ENCODE data around the gene TPM3. TPM values are rescaled to one million over a fixed set of nuclear protein-coding genes. Genes with fewer than 3 reads are reported as not detected.
"Not testable (repeated sequence)": the region's sequence is repeated elsewhere in the genome, so short reads cannot be mapped to it uniquely, and the experiment has no call there.

Gene TPM3
- polyA plus RNA-seq, 2 of the 4 experiments (the other 2 are of a cell fraction), result 510 to 618 TPM

DNA sequence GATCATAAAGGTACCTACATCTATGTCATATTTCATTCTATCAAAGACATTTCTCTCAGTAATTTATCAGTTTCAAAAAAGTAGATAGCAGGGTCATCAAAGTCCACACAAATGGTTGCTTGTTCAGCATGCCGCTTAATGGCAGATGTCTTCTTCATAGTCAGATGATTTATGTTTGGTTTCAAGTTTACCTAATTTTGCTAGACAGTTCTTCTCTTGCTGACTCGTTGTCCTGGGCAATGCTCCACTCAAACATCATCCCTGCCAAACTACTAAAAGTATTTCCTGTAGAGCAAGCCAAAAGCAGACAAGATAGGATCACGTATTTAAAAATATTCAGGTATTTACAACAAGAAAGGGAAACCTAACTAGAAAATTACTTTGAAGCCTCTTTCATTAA is 50.7 kb downstream of the TPM3 start:
- POLR2A ChIA-PET, result no interaction called here
- 59% methylated on average over 3 of the region's 3 CpGs for WGBS (ENCODE audit: missing lambda C conversion rate)

GRCh38 chr1:154137888-154138287 is 54.0 kb downstream of the TPM3 start:
- FAIRE-seq (no peak), DNase-seq (ENCODE audit: low read depth in 1 of 2, low spot score in 1 of 2) (no peak), ATAC-seq (no peak)
- ChIA-PET POLR2A (no interaction called here), CTCF (interaction anchor here (0.6 kb wide), 1 partner anchor 151 kb away, joined by 3 read pairs; no protein-coding TSS in a partner anchor)
- H3K4me3 ChIP-seq, result no peak overlapping the region
- no peak overlapping the region for H3K27ac ChIP-seq
- TF ChIP-seq POLR2AphosphoS2 (conservative IDR thresholded peaks at IDR 0.05; ENCODE audit: low read length), result no peak
- no peak for TF ChIP-seq JUN (IDR thresholded peaks at IDR 0.05)
- no peak for TF ChIP-seq HOXA7 (CRISPR knock-in tag; IDR thresholded peaks at IDR 0.05)
- TF ChIP-seq SMC3 (IDR thresholded peaks at IDR 0.05), result no peak
- no peak for TF ChIP-seq ZFP36 (IDR thresholded peaks at IDR 0.05; ENCODE audit: borderline replicate concordance, partially characterized antibody)
- TF ChIP-seq JUNB (IDR thresholded peaks at IDR 0.05), result no peak
- TF ChIP-seq RARB (CRISPR knock-in tag; IDR thresholded peaks at IDR 0.05), result no peak
- no peaks in the 10 kb centered on the region for H3K4me1 ChIP-seq
- WGBS (ENCODE audit: missing lambda C conversion rate), result 76% methylated on average over 3 of the region's 3 CpGs
- no peaks in the 10 kb centered on the region for H3K9me3 ChIP-seq
- no peak overlapping the region for H3K4me2 ChIP-seq

More for the DNA sequence above, 50.7 kb downstream of the TPM3 start:
- CTCF ChIA-PET, result interaction anchor here (0.6 kb wide), 2 partner anchors 25 to 609 kb away, joined by 3 read pairs; no protein-coding TSS in a partner anchor
- FAIRE-seq (no peak), ATAC-seq (no peak), DNase-seq (ENCODE audit: low read depth in 1 of 2, low spot score in 1 of 2) (no peak)
- Histone ChIP-seq H3K27ac (no peak overlapping the region), H3K4me2 (no peak overlapping the region), H3K4me1 (no peaks in the 10 kb centered on the region), H3K4me3 (no peak overlapping the region), H3K9me3 (no peaks in the 10 kb centered on the region)
- TF ChIP-seq NFE2L2 (conservative IDR thresholded peaks at IDR 0.05; ENCODE audit: low read length) (no peak), POLR2AphosphoS2 (conservative IDR thresholded peaks at IDR 0.05; ENCODE audit: low read length) (no peak)

DNA sequence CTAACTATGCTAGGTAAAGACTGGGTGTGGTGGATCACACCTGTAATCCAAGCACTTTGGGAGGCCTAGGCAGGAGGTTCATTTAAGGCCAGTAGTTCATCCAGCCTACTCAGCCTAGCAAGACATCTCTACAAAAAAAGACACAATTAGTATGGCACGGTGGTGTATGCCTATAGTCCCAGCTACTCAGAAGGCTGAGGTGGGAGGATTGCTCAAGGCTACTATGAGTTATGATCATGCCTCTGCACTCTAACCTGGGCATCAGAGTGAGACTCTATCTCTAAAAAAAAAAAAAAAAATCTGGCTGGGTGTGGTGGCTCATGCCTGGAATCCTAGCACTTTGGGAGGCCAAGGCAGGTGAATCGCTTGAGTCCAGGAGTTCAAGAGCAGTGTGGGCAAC is 58.6 kb downstream of the TPM3 start:
- ATAC-seq (no peak), DNase-seq (ENCODE audit: low read depth in 1 of 2, low spot score in 1 of 2) (no peak), FAIRE-seq (no peak)
- CTCF ChIA-PET, result interaction anchor here (0.9 kb wide), 1 partner anchor 11 kb away, joined by 4 read pairs; no protein-coding TSS in a partner anchor
- Histone ChIP-seq H3K4me1 (peaks cover 8% of the 10 kb centered on the region; the same call in 1 of the 3 replicates), H3K4me3 (no peak overlapping the region), H3K4me2 (no peak overlapping the region), H3K27ac (no peak overlapping the region), H3K9me3 (no peaks in the 10 kb centered on the region)
- no peak for TF ChIP-seq HEYL (CRISPR knock-in tag; IDR thresholded peaks at IDR 0.05)
- 94% methylated on average over 2 of the region's 2 CpGs for WGBS (ENCODE audit: missing lambda C conversion rate)
- POLR2A ChIA-PET, result no interaction called here

DNA sequence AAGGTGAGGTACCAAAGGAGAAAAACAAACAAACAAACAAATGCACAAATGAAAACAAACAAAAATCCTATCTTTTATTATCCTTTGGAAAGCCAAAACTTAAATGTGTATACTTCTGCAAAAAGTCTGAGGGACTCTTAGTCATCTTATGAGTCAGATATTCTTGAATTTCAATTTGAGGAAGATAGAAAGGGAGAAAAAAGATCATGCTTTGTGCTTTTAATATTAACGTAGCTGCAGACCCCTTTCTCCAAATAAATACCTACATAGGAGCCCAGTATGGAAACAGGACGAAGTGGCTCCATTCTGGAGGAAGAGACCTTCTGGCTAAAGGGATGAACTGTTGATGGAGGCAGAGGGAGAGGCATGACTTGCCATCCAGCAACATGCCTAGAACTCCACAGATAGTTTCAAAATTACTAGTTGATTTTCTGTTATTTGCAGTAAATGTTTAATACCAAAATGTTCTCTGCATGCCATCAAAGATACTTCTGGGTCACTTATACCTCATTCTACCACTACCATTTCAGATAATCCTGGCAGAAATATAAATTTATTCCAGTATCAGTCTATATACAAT is 62.4 kb downstream of the TPM3 start:
- no peak for TF ChIP-seq SREBF2 (IDR thresholded peaks at IDR 0.05)
- TF ChIP-seq CEBPB (IDR thresholded peaks at IDR 0.05), result no peak
- no peak for TF ChIP-seq FOSL2 (IDR thresholded peaks at IDR 0.05)
- no peak for TF ChIP-seq FOSL2 (CRISPR knock-in tag; IDR thresholded peaks at IDR 0.05)
- no peak for TF ChIP-seq REST (IDR thresholded peaks at IDR 0.05)
- no peak for TF ChIP-seq MAZ (IDR thresholded peaks at IDR 0.05; ENCODE audit: borderline replicate concordance, low read depth, low read length)
- no peak for TF ChIP-seq TP53 (CRISPR knock-in tag; IDR thresholded peaks at IDR 0.05)
- no peak for TF ChIP-seq RARB (CRISPR knock-in tag; IDR thresholded peaks at IDR 0.05)
- TF ChIP-seq EHMT2 (IDR thresholded peaks at IDR 0.05; ENCODE audit: low read depth), result no peak
- TF ChIP-seq, protein P1, sequence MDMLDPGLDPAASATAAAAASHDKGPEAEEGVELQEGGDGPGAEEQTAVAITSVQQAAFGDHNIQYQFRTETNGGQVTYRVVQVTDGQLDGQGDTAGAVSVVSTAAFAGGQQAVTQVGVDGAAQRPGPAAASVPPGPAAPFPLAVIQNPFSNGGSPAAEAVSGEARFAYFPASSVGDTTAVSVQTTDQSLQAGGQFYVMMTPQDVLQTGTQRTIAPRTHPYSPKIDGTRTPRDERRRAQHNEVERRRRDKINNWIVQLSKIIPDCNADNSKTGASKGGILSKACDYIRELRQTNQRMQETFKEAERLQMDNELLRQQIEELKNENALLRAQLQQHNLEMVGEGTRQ (IDR thresholded peaks at IDR 0.05), result no peak
- no peak for TF ChIP-seq FOXS1 (CRISPR knock-in tag; IDR thresholded peaks at IDR 0.05)
- TF ChIP-seq RFX5 (IDR thresholded peaks at IDR 0.05), result no peak
- TF ChIP-seq ZSCAN20 (CRISPR knock-in tag; IDR thresholded peaks at IDR 0.05), result no peak
- no peak for TF ChIP-seq JUN (IDR thresholded peaks at IDR 0.05)
- no peak for TF ChIP-seq MYC (IDR thresholded peaks at IDR 0.05; ENCODE audit: borderline replicate concordance, low read length)
- no peak for TF ChIP-seq CBX8 (IDR thresholded peaks at IDR 0.05)
- no peak for TF ChIP-seq BHLHE40 (IDR thresholded peaks at IDR 0.05; ENCODE audit: low read depth, low read length)
- TF ChIP-seq TFCP2L1 (CRISPR knock-in tag; IDR thresholded peaks at IDR 0.05), result no peak
- Histone ChIP-seq H3K4me2 (peak overlapping the region; percentile 31; the same call in 1 of the 3 replicates), H3K4me3 (no peak overlapping the region), H3K9me3 (no peaks in the 10 kb centered on the region), H3K4me1 (peaks cover 8% of the 10 kb centered on the region; the same call in 1 of the 3 replicates), H3K27ac (no peak overlapping the region)
- ATAC-seq, result no peak
- no peak for DNase-seq (ENCODE audit: low read depth in 1 of 2, low spot score in 1 of 2)
- ChIA-PET CTCF (no interaction called here), POLR2A (no interaction called here)
- 19% methylated on average over 2 of the region's 2 CpGs for WGBS (ENCODE audit: missing lambda C conversion rate)
- FAIRE-seq, result no peak

DNA sequence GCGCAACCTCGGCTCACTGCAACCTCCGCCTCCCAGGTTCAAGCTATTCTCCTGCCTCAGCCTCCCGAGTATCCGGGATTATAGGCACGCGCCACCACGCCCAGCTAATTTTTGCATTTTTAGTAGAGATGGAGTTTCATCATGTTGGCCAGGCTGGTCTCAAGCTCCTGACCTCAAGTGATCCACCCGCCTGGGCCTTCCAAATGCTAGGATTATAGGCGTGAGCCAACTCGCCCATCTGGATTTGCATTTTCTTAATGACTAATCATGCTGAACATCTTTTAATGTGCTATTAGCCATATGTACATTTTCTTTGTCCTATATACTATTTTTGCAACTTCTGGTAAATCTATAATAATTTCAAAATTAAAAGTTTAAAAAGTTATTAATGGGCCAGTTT is 68.7 kb downstream of the TPM3 start:
- H3K4me1 ChIP-seq; POLR2A ChIA-PET; H3K9me3 ChIP-seq; CTCF ChIA-PET; FAIRE-seq; H3K27ac ChIP-seq; H3K4me2 ChIP-seq; DNase-seq (ENCODE audit: low read depth in 1 of 2, low spot score in 1 of 2); H3K4me3 ChIP-seq; ATAC-seq: not testable (repeated sequence)
- WGBS (ENCODE audit: missing lambda C conversion rate), result 90% methylated on average over 11 of the region's 11 CpGs
